ENCODE data around the gene MYO1B. TPM values are rescaled to one million over a fixed set of nuclear protein-coding genes. Genes with fewer than 3 reads are reported as not detected.

Gene MYO1B
- total and polyA plus RNA-seq, 10 of the 15 experiments (the other 5 are each of a cell fraction or from before 2014, with no cell fraction given), result 0.10 to 4.2 (median 1.6) TPM

GRCh38 chr2:191410646-191411436 is 165.6 kb downstream of the MYO1B start (continued):
- TF ChIP-seq ZNF592 (IDR thresholded peaks at IDR 0.05), result no peak

- no TSS peak for BruUV-seq (replicated peaks)
- RAD21 ChIA-PET (ENCODE audit: unreplicated experiment), result no interaction called here
- CTCF ChIA-PET, result no interaction called here
- intact Hi-C loops (cut with micrococcal nuclease; ENCODE audit: unreplicated experiment), result no loop called here
- Histone ChIP-seq H2AFZ (ENCODE audit: control insufficient read depth, low read depth, low read length) (no peak overlapping the region), H4K20me1 (ENCODE audit: control insufficient read depth, insufficient read depth) (no peaks in the 10 kb centered on the region), H3K4me3 (no peak overlapping the region), H3K9me3 (replicated peaks; ENCODE audit: control insufficient read depth, insufficient read depth, low read length) (no peaks in the 10 kb centered on the region), H3K9ac (ENCODE audit: control insufficient read depth, insufficient read depth, low read length) (no peak overlapping the region), H3K79me2 (ENCODE audit: control insufficient read depth, insufficient read depth, low read length) (no peaks in the 10 kb centered on the region), H3K27ac (ENCODE audit: control insufficient read depth, insufficient read depth) (no peak overlapping the region), H3K27me3 (replicated peaks in 1 of 2; ENCODE audit: control insufficient read depth in 2 of 2, insufficient read depth in 2 of 2, low read length in 1 of 2) (no peaks in the 10 kb centered on the region), H3K36me3 (ENCODE audit: control insufficient read depth in 2 of 2, insufficient read depth in 2 of 2, low read length in 1 of 2) (no peaks in the 10 kb centered on the region), H3K4me2 (ENCODE audit: control insufficient read depth, insufficient read depth) (no peak overlapping the region), H3K4me1 (ENCODE audit: control insufficient read depth, insufficient read depth, low read length) (no peaks in the 10 kb centered on the region)
- SMC1A ChIA-PET (ENCODE audit: uncharacterized antibody, unreplicated experiment), result no interaction called here
- FAIRE-seq, result no peak
- in situ Hi-C loops (cut with MboI), result no loop called here
- POLR2A ChIA-PET, result no interaction called here
- 21% methylated on average over 5 of the region's 5 CpGs for WGBS (ENCODE audit: insufficient coverage, insufficient replicate concordance, low lambda C conversion rate, missing lambda C conversion rate)
- no peak for ATAC-seq
- no peak for DNase-seq (ENCODE audit: low read depth, low spot score)
- TF ChIP-seq SMARCA5 (IDR thresholded peaks at IDR 0.05), result no peak
- no peak for TF ChIP-seq BCLAF1 (IDR thresholded peaks at IDR 0.05)
- TF ChIP-seq CREB1 (IDR thresholded peaks at IDR 0.05; ENCODE audit: low read depth), result no peak
- TF ChIP-seq ZNF384 (IDR thresholded peaks at IDR 0.05; ENCODE audit: borderline replicate concordance, low read depth, low read length), result no peak
- TF ChIP-seq POU2F2 (IDR thresholded peaks at IDR 0.05; ENCODE audit: borderline replicate concordance, low read depth, low read length), result no peak
- no peak for TF ChIP-seq YY1 (IDR thresholded peaks at IDR 0.05; ENCODE audit: low read depth, low read length)
- no peak for TF ChIP-seq JUND (IDR thresholded peaks at IDR 0.05; ENCODE audit: low read depth, low read length)
- no peak for TF ChIP-seq STAT3 (IDR thresholded peaks at IDR 0.05; ENCODE audit: low read depth, low read length)
- TF ChIP-seq MXI1 (IDR thresholded peaks at IDR 0.05; ENCODE audit: low read depth, low read length), result no peak
- TF ChIP-seq NRF1 (conservative IDR thresholded peaks at IDR 0.05; ENCODE audit: low read depth, low read length), result no peak
- TF ChIP-seq POLR2AphosphoS5 (IDR thresholded peaks at IDR 0.05; ENCODE audit: low read length), result no peak
Observed at GRCh38 chr2:191411472-191411871, 166.3 kb downstream of the MYO1B start.

All from GM12878 (cell line).